ENCODE measurements around the gene PTPRE.

The PTPRE gene

GRCh38 chr10:128077155-128077875, 170.4 kb downstream of the PTPRE start:
- TF ChIP-seq GATA3 (IDR thresholded peaks at IDR 0.05; ENCODE audit: low read depth, low read length) (no peak), GATA2 (IDR thresholded peaks at IDR 0.05; ENCODE audit: low read depth, low read length) (no peak)

- TF ChIP-seq GATA2 (IDR thresholded peaks at IDR 0.05; ENCODE audit: low read depth, low read length) (no peak), GATA3 (IDR thresholded peaks at IDR 0.05; ENCODE audit: low read depth, low read length) (no peak)
These were observed 171.4 kb downstream of the PTPRE start for GRCh38 chr10:128078136-128078969.

GRCh38 chr10:128080231-128080630, 173.3 kb downstream of the PTPRE start:
- TF ChIP-seq GATA3 (IDR thresholded peaks at IDR 0.05; ENCODE audit: low read depth, low read length) (no peak), GATA2 (IDR thresholded peaks at IDR 0.05; ENCODE audit: low read depth, low read length) (no peak)

GRCh38 chr10:128080641-128081040, 173.7 kb downstream of the PTPRE start:
- TF ChIP-seq GATA3 (IDR thresholded peaks at IDR 0.05; ENCODE audit: low read depth, low read length): no peak
- no peak for TF ChIP-seq GATA2 (IDR thresholded peaks at IDR 0.05; ENCODE audit: low read depth, low read length)

- no peak for TF ChIP-seq GATA2 (IDR thresholded peaks at IDR 0.05; ENCODE audit: low read depth, low read length)
- no peak for TF ChIP-seq GATA3 (IDR thresholded peaks at IDR 0.05; ENCODE audit: low read depth, low read length)
These were observed 174.3 kb downstream of the PTPRE start for GRCh38 chr10:128081222-128081621.

GRCh38 chr10:128081720-128082119, 174.8 kb downstream of the PTPRE start:
- no peak for TF ChIP-seq GATA2 (IDR thresholded peaks at IDR 0.05; ENCODE audit: low read depth, low read length)

GRCh38 chr10:128083191-128083895, 176.4 kb downstream of the PTPRE start:
- TF ChIP-seq GATA3 (IDR thresholded peaks at IDR 0.05; ENCODE audit: low read depth, low read length) (no peak), GATA2 (IDR thresholded peaks at IDR 0.05; ENCODE audit: low read depth, low read length) (no peak)

- TF ChIP-seq GATA2 (IDR thresholded peaks at IDR 0.05; ENCODE audit: low read depth, low read length) (no peak), GATA3 (IDR thresholded peaks at IDR 0.05; ENCODE audit: low read depth, low read length) (no peak)
These were observed 177.5 kb downstream of the PTPRE start for GRCh38 chr10:128084364-128084763.

- TF ChIP-seq GATA2 (IDR thresholded peaks at IDR 0.05; ENCODE audit: low read depth, low read length) (no peak), GATA3 (IDR thresholded peaks at IDR 0.05; ENCODE audit: low read depth, low read length) (no peak)
These were observed 178.1 kb downstream of the PTPRE start for GRCh38 chr10:128084991-128085390.

GRCh38 chr10:128086003-128086863, 179.3 kb downstream of the PTPRE start:
- TF ChIP-seq GATA2 (IDR thresholded peaks at IDR 0.05; ENCODE audit: low read depth, low read length) (no peak), GATA3 (IDR thresholded peaks at IDR 0.05; ENCODE audit: low read depth, low read length) (no peak)

GRCh38 chr10:128087146-128087883, 180.4 kb downstream of the PTPRE start:
- TF ChIP-seq GATA3 (IDR thresholded peaks at IDR 0.05; ENCODE audit: low read depth, low read length) (no peak), GATA2 (IDR thresholded peaks at IDR 0.05; ENCODE audit: low read depth, low read length) (no peak)

- TF ChIP-seq GATA2 (IDR thresholded peaks at IDR 0.05; ENCODE audit: low read depth, low read length) (no peak), GATA3 (IDR thresholded peaks at IDR 0.05; ENCODE audit: low read depth, low read length) (no peak)
These were observed 181.2 kb downstream of the PTPRE start for GRCh38 chr10:128087884-128088709.

Data from SH-SY5Y (cell line).